A549 (cell line): ENCODE data around the gene AHR. TPM values are rescaled to one million over a fixed set of nuclear protein-coding genes. Genes with fewer than 3 reads are reported as not detected.
A peak's percentile ranks its signal among the peaks of the same experiment; 100 is the strongest.

ENCODE experiments used
- ATAC-seq, 2 experiments: fragments of 200-7000 bp in 1 of 2; fragments of >200 bp in 1 of 2; cut with Nextera tagmentation in 1 of 2; cut with Tn5 transposase in 1 of 2; 3 replicates each; pipeline versions ENCODE4 v1.8.0 to v1.9.1; 2018 to 2020; ENCODE audit warnings: mild to moderate bottlenecking in 1 of 2, moderate library complexity in 1 of 2
- CTCF ChIA-PET: fragments of 300-600 bp; sonication (Branson Sonifier 250); formaldehyde crosslinking; extraction: SDS; loops from one replicate; lab custom pipeline; 2021; ENCODE audit warnings: antibody characterized with exemption, inconsistent platforms; lab: Yijun Ruan, JAX
- POLR2A ChIA-PET: fragments of 350-600 bp; formaldehyde crosslinking; extraction: SDS; loops from one replicate; lab custom pipeline; 2021; ENCODE audit warnings: antibody characterized with exemption, inconsistent platforms; lab: Yijun Ruan, JAX
- DNase-seq, 2 experiments: peaks; one replicate each; pipeline versions ENCODE4 v3.0.0 to v3.0.0-alpha.2; 2011 to 2016; ENCODE audit warnings: low read depth in 1 of 2, low spot score in 1 of 2
- FAIRE-seq: peaks from 2 replicates; lab custom pipeline; 2011; peaks lifted over from hg19 to GRCh38; lab: Jason Lieb, UNC
- H3K27ac ChIP-seq, 2 experiments: fragments of >200 bp; sonication (Bioruptor Twin); formaldehyde crosslinking; 3 replicates each; pipeline ENCODE4 v1.5.1; 2016 to 2017
- H3K4me1 ChIP-seq: fragments of >200 bp; sonication (Bioruptor Twin); formaldehyde crosslinking; 3 replicates; pipeline ENCODE4 v1.6.1; 2016
- H3K4me2 ChIP-seq: fragments of >200 bp; sonication (Bioruptor Twin); formaldehyde crosslinking; 3 replicates; pipeline ENCODE4 v1.6.1; 2016
- H3K4me3 ChIP-seq: fragments of >200 bp; sonication (Bioruptor Twin); formaldehyde crosslinking; 3 replicates; pipeline ENCODE4 v1.5.1; 2016
- H3K9me3 ChIP-seq: fragments of >200 bp; sonication (Bioruptor Twin); formaldehyde crosslinking; 3 replicates; pipeline ENCODE4 v1.6.1; 2016
- BCL3 ChIP-seq: fragments of >200 bp; sonication (Bioruptor Twin); formaldehyde crosslinking; IDR thresholded peaks from 3 replicates; pipeline ENCODE4 v1.6.1; 2016
- CBX2 ChIP-seq: fragments of 200-600 bp; sonication (generic); IDR thresholded peaks from 2 replicates; pipeline ENCODE4 v1.6.1; 2016; ENCODE audit warnings: low read depth, mild to moderate bottlenecking, borderline replicate concordance
- CBX8 ChIP-seq: fragments of 200-600 bp; sonication (generic); IDR thresholded peaks from 2 replicates; pipeline ENCODE4 v1.6.1; 2016
- CEBPB ChIP-seq, 2 experiments: fragments of >200 bp in 1 of 2; sonication (Bioruptor Twin) in 1 of 2; formaldehyde crosslinking in 1 of 2; IDR thresholded peaks; 2 replicates each; pipeline ENCODE4 v1.6.1; 2012 to 2016
- CHD4 ChIP-seq: fragments of 200-600 bp; sonication (generic); IDR thresholded peaks from 2 replicates; pipeline ENCODE4 v1.6.1; 2016; ENCODE audit warnings: antibody characterized with exemption, mild to moderate bottlenecking, borderline replicate concordance
- CTCF ChIP-seq: fragments of >200 bp; sonication (Bioruptor Twin); formaldehyde crosslinking; IDR thresholded peaks from 3 replicates; pipeline ENCODE4 v1.5.1; 2016
- E2F6 ChIP-seq: IDR thresholded peaks from 2 replicates; pipeline ENCODE4 v1.6.1; 2012; ENCODE audit warnings: low read depth, borderline replicate concordance
- ELK1 ChIP-seq: fragments of 150-350 bp; IDR thresholded peaks from 2 replicates; pipeline ENCODE4 v1.6.1; 2014; ENCODE audit warnings: low read depth, mild to moderate bottlenecking, low read length
- FOSB ChIP-seq: fragments of 250-450 bp; sonication (Bioruptor Pico); IDR thresholded peaks from 2 replicates; pipeline ENCODE4 v1.5.0; 2020; ENCODE audit warnings: mild to moderate bottlenecking, moderate library complexity
- HDAC2 ChIP-seq: fragments of 200-600 bp; sonication (generic); IDR thresholded peaks from 2 replicates; pipeline ENCODE4 v1.6.1; 2016
- HEYL ChIP-seq: fragments of 250-450 bp; sonication (Bioruptor Pico); IDR thresholded peaks from 2 replicates; pipeline ENCODE4 v1.8.0; 2021; ENCODE audit warnings: mild to moderate bottlenecking, moderate library complexity
- HOXA7 ChIP-seq: fragments of 250-450 bp; sonication (Bioruptor Pico); IDR thresholded peaks from 2 replicates; pipeline ENCODE4 v1.5.0; 2020; ENCODE audit warnings: mild to moderate bottlenecking, moderate library complexity
- JUNB ChIP-seq: fragments of >200 bp; sonication (Bioruptor Twin); formaldehyde crosslinking; IDR thresholded peaks from 2 replicates; pipeline ENCODE4 v1.6.1; 2016
- MAX ChIP-seq: IDR thresholded peaks from 2 replicates; pipeline ENCODE4 v1.6.1; 2012
- MYC ChIP-seq: IDR thresholded peaks from 2 replicates; pipeline ENCODE4 v1.6.1; 2012; ENCODE audit warnings: mild to moderate bottlenecking, inconsistent platforms, low read length, improper control_type of control experiment, borderline replicate concordance
- NPAS2 ChIP-seq: fragments of 250-450 bp; sonication (Bioruptor Pico); IDR thresholded peaks from 2 replicates; pipeline ENCODE4 v1.8.0; 2022; ENCODE audit warnings: mild to moderate bottlenecking, moderate library complexity, borderline replicate concordance
- NR3C1 ChIP-seq: fragments of >200 bp; sonication (Bioruptor Twin); formaldehyde crosslinking; IDR thresholded peaks from 3 replicates; pipeline ENCODE4 v1.6.1; 2017
- PBX3 ChIP-seq: IDR thresholded peaks from 2 replicates; pipeline ENCODE4 v1.6.1; 2012
- POLR2A ChIP-seq: IDR thresholded peaks from 2 replicates; pipeline ENCODE4 v1.6.1; 2012; ENCODE audit warnings: mild to moderate bottlenecking, low read length
- POLR2AphosphoS2 ChIP-seq: conservative IDR thresholded peaks from 2 replicates; pipeline ENCODE4 v1.6.1; 2012; ENCODE audit warnings: low read length, improper control_type of control experiment, inconsistent platforms
- RAD21 ChIP-seq, 2 experiments: fragments of >200 bp in 1 of 2; sonication (Bioruptor Twin) in 1 of 2; formaldehyde crosslinking in 1 of 2; IDR thresholded peaks in 1 of 2; conservative IDR thresholded peaks in 1 of 2; 2 replicates in 1 of 2; 3 replicates in 1 of 2; pipeline ENCODE4 v1.6.1; 2012 to 2018; ENCODE audit warnings: inconsistent platforms in 1 of 2
- RARB ChIP-seq: fragments of 250-450 bp; sonication (Bioruptor Pico); IDR thresholded peaks from 2 replicates; pipeline ENCODE4 v1.8.0; 2021; ENCODE audit warnings: mild to moderate bottlenecking, moderate library complexity
- RCOR1 ChIP-seq: fragments of 150-350 bp; IDR thresholded peaks from 2 replicates; pipeline ENCODE4 v1.6.1; 2014; ENCODE audit warnings: antibody characterized with exemption, low read length, low read depth
- RFX5 ChIP-seq: fragments of 450-650 bp; IDR thresholded peaks from 2 replicates; pipeline ENCODE4 v1.7.1; 2014; ENCODE audit warnings: antibody characterized with exemption, mild to moderate bottlenecking, moderate library complexity
- RNF2 ChIP-seq: fragments of 200-600 bp; sonication (generic); IDR thresholded peaks from 2 replicates; pipeline ENCODE4 v1.6.1; 2016; ENCODE audit warnings: low read depth, mild to moderate bottlenecking, antibody characterized with exemption, moderate library complexity, borderline replicate concordance
- USF2 ChIP-seq: fragments of 450-650 bp; IDR thresholded peaks from 2 replicates; pipeline ENCODE4 v1.6.1; 2014; ENCODE audit warnings: antibody characterized with exemption
- ZFP36 ChIP-seq: fragments of 450-650 bp; IDR thresholded peaks from 2 replicates; pipeline ENCODE4 v1.6.1; 2014; ENCODE audit warnings: borderline replicate concordance; ENCODE audit not compliant: partially characterized antibody
- ZSCAN20 ChIP-seq: fragments of 250-450 bp; sonication (Bioruptor Pico); IDR thresholded peaks from 2 replicates; pipeline ENCODE4 v1.8.0; 2022; ENCODE audit warnings: mild to moderate bottlenecking, moderate library complexity
- WGBS: methylation state at CpG from one replicate; pipeline ENCODE4 v1.1.6; 2017; ENCODE audit errors: missing lambda C conversion rate; 5-methylcytosine and 5-hydroxymethylcytosine counted together
- polyA plus RNA-seq, 4 experiments: library from polyadenylated mRNA; depleted of rRNA in 3 of 4; stranded (reverse); fragments of >200 nt; fragmentation: RNase III in 1 of 4; extraction: RNeasy Plus Mini Kit Qiagen cat#74134 plus additional on column Dnase treatment in 1 of 4; gene quantifications; 2 replicates in 3 of 4; 3 replicates in 1 of 4; pipeline ENCODE4 v1.2.3, GENCODE V29; 2011 to 2017

The AHR gene
- polyA plus RNA-seq, 2 of the 4 experiments (the other 2 are of a cell fraction), result 9.1 to 14.3 TPM

- no peak for ATAC-seq
- Histone ChIP-seq H3K27ac (0 out of 6 replicates have a peak overlapping the region, but pooled peaks of 1 of the 2 experiments have one; percentile 21), H3K4me1 (peaks cover 6% of the 10 kb centered on the region; the same call in 2 of the 3 replicates), H3K9me3 (no peaks in the 10 kb centered on the region), H3K4me3 (no peak overlapping the region), H3K4me2 (no peak overlapping the region)
- FAIRE-seq, result no peak
- no peak for DNase-seq
- no peak for TF ChIP-seq CTCF
- no peak for TF ChIP-seq PBX3
- TF ChIP-seq ZSCAN20 (CRISPR knock-in tag), result no peak
- TF ChIP-seq RNF2, result no peak
- TF ChIP-seq NR3C1, result no peak
- TF ChIP-seq BCL3, result no peak
- TF ChIP-seq USF2, result no peak
- no peak for TF ChIP-seq MAX
- no peak for TF ChIP-seq E2F6
- TF ChIP-seq JUNB, result no peak
- no peak for TF ChIP-seq NPAS2 (CRISPR knock-in tag)
- no peak for TF ChIP-seq FOSB (CRISPR knock-in tag)
- no peak for TF ChIP-seq RARB
- TF ChIP-seq POLR2AphosphoS2, result no peak
- TF ChIP-seq ZFP36, result no peak
- no peak for TF ChIP-seq RAD21 (conservative IDR thresholded peaks at IDR 0.05 in 1 of 2, IDR thresholded peaks at IDR 0.05 in 1 of 2)
- no peak for TF ChIP-seq MYC
- no peak for TF ChIP-seq HEYL (CRISPR knock-in tag)
- no peak for TF ChIP-seq CEBPB (IDR thresholded peaks at IDR 0.05)
- POLR2A ChIA-PET, result no interaction called here
- CTCF ChIA-PET, result no interaction called here
These were observed 34.8 kb downstream of the AHR start for GRCh38 chr7:17333221-17333620.

- WGBS, result 98% methylated on average over 4 of the region's 4 CpGs
- no peak overlapping the region for H3K4me3 ChIP-seq
- CTCF ChIA-PET, result interaction anchor here (0.5 kb wide), 1 partner anchor 165 kb away, joined by 3 read pairs; no protein-coding TSS in a partner anchor
- FAIRE-seq, result no peak
- no peak overlapping the region for H3K27ac ChIP-seq
- no peak for ATAC-seq
- H3K9me3 ChIP-seq, result no peaks in the 10 kb centered on the region
- no peak for DNase-seq
- H3K4me2 ChIP-seq, result no peak overlapping the region
- POLR2A ChIA-PET, result no interaction called here
- H3K4me1 ChIP-seq, result peaks cover 6% of the 10 kb centered on the region; the same call in 2 of the 3 replicates
- TF ChIP-seq POLR2A (no peak), NR3C1 (no peak), CBX2 (no peak), CHD4 (no peak), CBX8 (no peak), RAD21 (conservative IDR thresholded peaks at IDR 0.05 in 1 of 2, IDR thresholded peaks at IDR 0.05 in 1 of 2) (no peak), RFX5 (no peak), HOXA7 (CRISPR knock-in tag) (no peak), RCOR1 (no peak), RNF2 (no peak), BCL3 (no peak), ELK1 (no peak), HDAC2 (no peak)
These were observed 37.7 kb downstream of the AHR start for GRCh38 chr7:17336168-17336567.
